HepG2 (cell line): ENCODE data around the gene RGS5. TPM values are rescaled to one million over a fixed set of nuclear protein-coding genes. Genes with fewer than 3 reads are reported as not detected.

Experiments used
- ATAC-seq: fragments of 200-7000 bp; cut with Tn5 transposase; 3 replicates; pipeline ENCODE4 v1.9.1; 2020; ENCODE audit warnings: mild to moderate bottlenecking, moderate library complexity
- Bru-seq: library from RNA; stranded (reverse); fragments of 400-500 nt; gene quantifications from one replicate; lab custom pipeline; 2021; lab: Mats Ljungman, UMichigan
- BruChase-seq, 2 experiments: library from RNA; stranded (reverse); fragments of 400-500 nt; gene quantifications; one replicate each; lab custom pipeline; 2021; lab: Mats Ljungman, UMichigan
- BruUV-seq: library from RNA; stranded (reverse); fragments of 400-500 nt; replicated peaks from 2 replicates; lab custom pipeline; 2021; lab: Mats Ljungman, UMichigan
- CTCF ChIA-PET: fragments of 300-600 bp; formaldehyde crosslinking; extraction: SDS; loops from one replicate; lab custom pipeline; 2021; ENCODE audit warnings: low total read pairs, inconsistent platforms, low intra/inter-chr PET ratio; lab: Yijun Ruan, JAX
- POLR2A ChIA-PET: fragments of 350-600 bp; sonication (Branson Sonifier 250); formaldehyde crosslinking; loops from one replicate; lab custom pipeline; 2020; ENCODE audit warnings: antibody characterized with exemption, inconsistent platforms; lab: Yijun Ruan, JAX
- DNase-seq: peaks from one replicate; pipeline ENCODE4 v3.0.0-alpha.2; 2015; ENCODE audit warnings: low spot score
- FAIRE-seq: peaks from 3 replicates; lab custom pipeline; 2011; peaks lifted over from hg19 to GRCh38; lab: Jason Lieb, UNC
- H2AFZ ChIP-seq: one replicate; pipeline ENCODE4 v1.6.1; 2011; ENCODE audit warnings: low read length, inconsistent platforms
- H3K27ac ChIP-seq: fragments of 300-600 bp; 3 replicates; pipeline ENCODE4 v1.8.0; 2011; ENCODE audit warnings: mixed run types, mild to moderate bottlenecking, mixed read lengths, low read length, inconsistent platforms; ENCODE audit not compliant: insufficient read depth; ENCODE audit errors: extremely low read length
- H3K27me3 ChIP-seq, 2 experiments: fragments of 200-600 bp in 1 of 2; 2 replicates in 1 of 2; 3 replicates in 1 of 2; pipeline versions ENCODE4 v1.6.0 to v1.8.0; 2011; ENCODE audit warnings: low read length in 2 of 2, mild to moderate bottlenecking in 2 of 2, moderate library complexity in 2 of 2, inconsistent platforms in 1 of 2; ENCODE audit not compliant: insufficient read depth in 2 of 2, control insufficient read depth in 1 of 2
- H3K36me3 ChIP-seq, 2 experiments: fragments of 200-600 bp in 1 of 2; replicated peaks in 1 of 2; 2 replicates in 1 of 2; 3 replicates in 1 of 2; pipeline versions ENCODE4 v1.5.1 to v1.8.0; 2011; ENCODE audit warnings: low read length in 2 of 2, inconsistent platforms in 1 of 2; ENCODE audit not compliant: insufficient read depth in 2 of 2, control insufficient read depth in 1 of 2
- H3K4me1 ChIP-seq: 2 replicates; pipeline ENCODE4 v1.5.1; 2012; ENCODE audit warnings: low read length, inconsistent platforms; ENCODE audit not compliant: insufficient read depth
- H3K4me2 ChIP-seq: 2 replicates; pipeline ENCODE4 v1.6.0; 2011; ENCODE audit warnings: low read depth, low read length, inconsistent platforms
- H3K4me3 ChIP-seq, 3 experiments: fragments of 200-600 bp in 1 of 3; sonication (generic), shearing (Covaris generic) in 1 of 3; replicated peaks in 1 of 3; 2 replicates each; pipeline ENCODE4 v1.5.1; 2011 to 2016; ENCODE audit warnings: low read length in 3 of 3, inconsistent platforms in 2 of 3, low read depth in 2 of 3, mild to moderate bottlenecking in 2 of 3, control low read depth in 1 of 3, mixed read lengths in 1 of 3; ENCODE audit not compliant: insufficient read depth in 1 of 3
- H3K79me2 ChIP-seq: one replicate; pipeline ENCODE4 v1.6.1; 2011; ENCODE audit warnings: low read length, inconsistent platforms; ENCODE audit not compliant: insufficient read depth
- H3K9ac ChIP-seq: 2 replicates; pipeline ENCODE4 v1.6.0; 2011; ENCODE audit warnings: mild to moderate bottlenecking, low read depth, low read length, inconsistent platforms; ENCODE audit not compliant: insufficient read depth
- H3K9me3 ChIP-seq: 2 replicates; pipeline ENCODE4 v1.5.1; 2012; ENCODE audit warnings: mild to moderate bottlenecking, low read length
- H4K20me1 ChIP-seq: 2 replicates; pipeline ENCODE4 v1.6.0; 2011; ENCODE audit warnings: inconsistent platforms, mild to moderate bottlenecking, low read length, moderate library complexity; ENCODE audit not compliant: insufficient read depth
- LCORL ChIP-seq, 2 experiments: fragments of 450-650 bp in 1 of 2; sonication (generic) in 1 of 2; formaldehyde crosslinking in 1 of 2; IDR thresholded peaks; 2 replicates each; pipeline versions ENCODE4 v1.5.0 to v1.6.1; 2017 to 2020; ENCODE audit warnings: antibody characterized with exemption in 1 of 2, missing genetic modification reagents in 1 of 2
- WGBS: methylation state at CpG from one replicate; pipeline ENCODE4 v1.1.6; 2017; ENCODE audit warnings: low lambda C conversion rate; 5-methylcytosine and 5-hydroxymethylcytosine counted together
- in situ Hi-C: cut with HindIII; loops from 2 replicates; pipeline ENCODE4 v1.10.0; 2017; ENCODE audit warnings: low pct_unique_long_range_greater_than_20kb; ENCODE audit not compliant: extremely low pct_ligation_motif_present
- intact Hi-C: fragments of 100-400 bp; cut with micrococcal nuclease; formaldehyde crosslinking; loops from one replicate; pipeline ENCODE4 v1.10.0; 2022; ENCODE audit not compliant: unreplicated experiment
- long read RNA-seq, 2 experiments: library from RNA in 1 of 2; library from polyadenylated mRNA in 1 of 2; stranded (forward) in 1 of 2; unstranded in 1 of 2; transcript quantifications; one replicate each; pipeline ENCODE4 v2.0.0, GENCODE V29; 2019 to 2022
- polyA minus RNA-seq, 3 experiments: library from RNA; depleted of rRNA, polyadenylated mRNA; stranded (reverse); fragments of >200 nt; gene quantifications; 2 replicates each; pipeline ENCODE4 v1.2.3, GENCODE V29; 2011; ENCODE audit warnings: low replicate concordance in 1 of 3
- polyA plus RNA-seq, 8 experiments: library from polyadenylated mRNA; depleted of rRNA in 3 of 8; stranded (reverse) in 7 of 8; unstranded in 1 of 8; fragments of >200 nt; fragmentation: Illumina TruSeq in 4 of 8; extraction: Trizol in 4 of 8; gene quantifications; 2 replicates each; pipeline versions ENCODE4 v1.2.1 to v1.2.3, GENCODE V29; 2011 to 2016; ENCODE audit warnings: low read depth in 4 of 8, missing spikeins in 1 of 8, mixed read lengths in 1 of 8; ENCODE audit not compliant: insufficient read depth in 1 of 8
- total RNA-seq, 5 experiments: library from RNA; depleted of rRNA; stranded (reverse); fragments of >200 nt; fragmentation: Illumina TruSeq; extraction: Trizol; gene quantifications; 2 replicates each; pipeline ENCODE4 v1.2.3, GENCODE V29; 2016; ENCODE audit warnings: low read depth in 1 of 5

Gene RGS5, protein sequence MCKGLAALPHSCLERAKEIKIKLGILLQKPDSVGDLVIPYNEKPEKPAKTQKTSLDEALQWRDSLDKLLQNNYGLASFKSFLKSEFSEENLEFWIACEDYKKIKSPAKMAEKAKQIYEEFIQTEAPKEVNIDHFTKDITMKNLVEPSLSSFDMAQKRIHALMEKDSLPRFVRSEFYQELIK
- 2.3 and 3.2 TPM in 2 replicates for total RNA-seq (2016; rRNA removed; fragmentation: Illumina TruSeq; extraction: Trizol)
- total RNA-seq (2016; cell fraction: cytosol; rRNA removed; fragmentation: Illumina TruSeq; extraction: Trizol; ENCODE audit: low read depth) = not detected in 2 replicates
- total RNA-seq (2016; cell fraction: insoluble cytoplasmic fraction; rRNA removed; fragmentation: Illumina TruSeq; extraction: Trizol) = 2.2 and 3.0 TPM in 2 replicates
- total RNA-seq (2016; cell fraction: membrane; rRNA removed; fragmentation: Illumina TruSeq; extraction: Trizol) = 0.41 and 0.83 TPM in 2 replicates
- 3.6 TPM in 2 replicates for total RNA-seq (2016; cell fraction: nucleus; rRNA removed; fragmentation: Illumina TruSeq; extraction: Trizol)
- 1.9 and 2.2 TPM in 2 replicates for polyA plus RNA-seq (2011; rRNA removed)
- 0.86 and 1.0 TPM in 2 replicates for polyA plus RNA-seq (2011; cell fraction: cytosol; rRNA removed)
- 1.3 and 1.8 TPM in 2 replicates for polyA plus RNA-seq (2011; cell fraction: nucleus; rRNA removed)
- polyA plus RNA-seq (2012) = 1.5 and 2.6 TPM in 2 replicates
- polyA plus RNA-seq (2016; cell fraction: cytosol; fragmentation: Illumina TruSeq; extraction: Trizol; ENCODE audit: low read depth) = 0.03 and 0.28 TPM in 2 replicates
- polyA plus RNA-seq (2016; cell fraction: insoluble cytoplasmic fraction; fragmentation: Illumina TruSeq; extraction: Trizol; ENCODE audit: low read depth) = 2.2 and 2.9 TPM in 2 replicates
- polyA plus RNA-seq (2016; cell fraction: membrane; fragmentation: Illumina TruSeq; extraction: Trizol; ENCODE audit: low read depth) = 0.38 and 0.61 TPM in 2 replicates
- polyA plus RNA-seq (2016; cell fraction: nucleus; fragmentation: Illumina TruSeq; extraction: Trizol; ENCODE audit: insufficient read depth, low read depth) = 0.49 and 1.3 TPM in 2 replicates
- polyA minus RNA-seq (2011; rRNA and poly(A)+ RNA removed; ENCODE audit: low replicate concordance) = 0.22 and 2.5 TPM in 2 replicates
- polyA minus RNA-seq (2011; cell fraction: cytosol; rRNA and poly(A)+ RNA removed) = 0.20 TPM in 1 of 2 replicates, not detected in the other
- 7.9 and 14.8 TPM in 2 replicates for polyA minus RNA-seq (2011; cell fraction: nucleus; rRNA and poly(A)+ RNA removed)
- percentile 31 among the genes with signal in this experiment for Bru-seq, nascent RNA
- percentile 24 among the genes with signal in this experiment for BruChase-seq, experiment 1, labeled RNA remaining after a 6-hour chase
- percentile 36 among the genes with signal in this experiment for BruChase-seq, experiment 2, labeled RNA remaining after a 2-hour chase
- long read RNA-seq, experiment 1, partial matches to known transcripts = 0 of 1 reads
- long read RNA-seq, experiment 1, other reads (novel, unspliced or antisense) = 1 of 1 reads
- long read RNA-seq, experiment 2 = 0 reads

DNA sequence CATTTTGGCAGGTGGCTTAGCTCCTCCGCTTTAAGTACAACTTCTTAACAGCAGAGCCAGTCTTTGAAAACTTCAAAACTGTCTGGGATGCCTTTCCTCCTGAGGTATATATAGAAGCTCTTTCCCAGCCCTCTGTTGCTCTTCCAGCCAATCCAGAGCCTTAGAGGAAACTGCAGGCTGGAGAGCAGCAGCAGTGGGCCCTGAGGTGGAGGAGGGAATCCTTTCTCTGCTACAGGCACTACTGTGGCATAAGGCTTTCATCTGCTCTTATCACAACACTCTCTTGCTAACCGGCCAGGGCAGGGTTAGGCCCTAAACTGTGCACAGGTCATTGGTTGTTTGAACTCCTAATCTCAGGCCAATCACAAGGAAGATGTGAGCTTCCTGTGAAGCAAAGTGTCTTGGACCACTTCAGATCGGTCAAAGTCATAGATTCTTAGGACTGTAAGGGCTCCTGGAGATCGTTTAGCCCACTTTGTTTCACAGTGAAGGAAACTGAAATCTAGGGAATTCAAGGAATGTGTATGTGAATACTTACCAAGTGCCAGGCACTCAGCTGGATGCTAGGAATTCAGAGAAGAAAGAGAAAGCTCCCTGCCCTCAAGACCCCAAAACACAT is at the start of gene RGS5:
Gene RGS5, minus strand, starts transcription at position 84 of the 619 bp plus-strand sequence. Its CDS starts 81 bp downstream, at position 3.
- FAIRE-seq (no peak), DNase-seq (no peak)
- CTCF ChIA-PET = no interaction called here
- Histone ChIP-seq H3K9me3 (no peaks in the 10 kb centered on the region), H3K27ac (no peak within 1 kb of the TSS), H3K4me1 (no peaks in the 10 kb centered on the region), H3K27me3 (no peaks in the 10 kb centered on the region)
- in situ Hi-C loops = no loop called here
- no peak for TF ChIP-seq LCORL (IDR thresholded peaks at IDR 0.05)
- no peak for TF ChIP-seq LCORL (CRISPR knock-in tag; IDR thresholded peaks at IDR 0.05)
- TF ChIP-seq, all 625 proteins: peak for 0
- POLR2A ChIA-PET = no interaction called here
- Histone ChIP-seq H3K4me3 (no peak within 1 kb of the TSS), H3K79me2 (no peaks in the 10 kb centered on the region), H3K9ac (no peak within 1 kb of the TSS), H4K20me1 (no peaks in the 10 kb centered on the region), H2AFZ (no peak within 1 kb of the TSS), H3K36me3 (no peaks in the 10 kb centered on the region), H3K4me2 (no peak within 1 kb of the TSS)
- 41% methylated on average over 4 of the region's 4 CpGs for WGBS
- ATAC-seq = no peak
- BruUV-seq = no TSS peak
- intact Hi-C loops = no loop called here
